Nephron (organoid): ENCODE measurements around the gene NKD2.
A peak's percentile ranks its signal among the peaks of the same experiment; 100 is the strongest.

ENCODE experiments used
- H3K27ac Mint-ChIP-seq, 3 experiments: 2 replicates each; pipeline ENCODE4 v1.8.0; 2020; ENCODE audit warnings: mixed read lengths in 3 of 3, mild to moderate bottlenecking in 2 of 3, moderate library complexity in 1 of 3
- H3K27me3 Mint-ChIP-seq: 2 replicates; pipeline ENCODE4 v1.8.0; 2021; ENCODE audit warnings: low read depth, mild to moderate bottlenecking, moderate library complexity, mixed read lengths
- H3K36me3 Mint-ChIP-seq: 2 replicates; pipeline ENCODE4 v1.8.0; 2020; ENCODE audit warnings: low read depth, mixed read lengths
- H3K4me1 Mint-ChIP-seq: 2 replicates; pipeline ENCODE4 v1.8.0; 2020; ENCODE audit warnings: mixed read lengths
- H3K4me3 Mint-ChIP-seq, 3 experiments: 2 replicates each; pipeline ENCODE4 v1.8.0; 2020; ENCODE audit warnings: mild to moderate bottlenecking in 3 of 3, mixed read lengths in 3 of 3, moderate library complexity in 2 of 3
- H3K9me3 Mint-ChIP-seq: 2 replicates; pipeline ENCODE4 v1.8.0; 2020; ENCODE audit warnings: mixed read lengths
- CTCF ChIP-seq, 3 experiments: fragments of 200-600 bp; sonication (generic); IDR thresholded peaks; one replicate each; pipeline ENCODE4 v1.5.0; 2021; ENCODE audit warnings: antibody characterized with exemption in 3 of 3; ENCODE audit not compliant: unreplicated experiment in 3 of 3

The NKD2 gene, protein sequence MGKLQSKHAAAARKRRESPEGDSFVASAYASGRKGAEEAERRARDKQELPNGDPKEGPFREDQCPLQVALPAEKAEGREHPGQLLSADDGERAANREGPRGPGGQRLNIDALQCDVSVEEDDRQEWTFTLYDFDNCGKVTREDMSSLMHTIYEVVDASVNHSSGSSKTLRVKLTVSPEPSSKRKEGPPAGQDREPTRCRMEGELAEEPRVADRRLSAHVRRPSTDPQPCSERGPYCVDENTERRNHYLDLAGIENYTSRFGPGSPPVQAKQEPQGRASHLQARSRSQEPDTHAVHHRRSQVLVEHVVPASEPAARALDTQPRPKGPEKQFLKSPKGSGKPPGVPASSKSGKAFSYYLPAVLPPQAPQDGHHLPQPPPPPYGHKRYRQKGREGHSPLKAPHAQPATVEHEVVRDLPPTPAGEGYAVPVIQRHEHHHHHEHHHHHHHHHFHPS

GRCh38 chr5:1008451-1009358, at the start of gene NKD2:
TSS of gene NKD2 (plus strand) at chr5:1008802. CDS start at chr5:1009058, 256 bp downstream.
- Mint-ChIP-seq H3K27ac (peak within 1 kb of the TSS in 1 of 3 experiments; percentile 5), H3K36me3 (no peaks in the 10 kb centered on the region), H3K27me3 (peaks cover 62% of the 10 kb centered on the region), H3K4me3 (peak within 1 kb of the TSS; percentile 78 to 83 (median 81)), H3K9me3 (no peaks in the 10 kb centered on the region), H3K4me1 (peaks cover 14% of the 10 kb centered on the region)
- TF ChIP-seq CTCF (IDR thresholded peaks at IDR 0.05; ENCODE audit: unreplicated experiment in 3 of 3) = peak; percentile 60 to 64 (median 63)

DNA sequence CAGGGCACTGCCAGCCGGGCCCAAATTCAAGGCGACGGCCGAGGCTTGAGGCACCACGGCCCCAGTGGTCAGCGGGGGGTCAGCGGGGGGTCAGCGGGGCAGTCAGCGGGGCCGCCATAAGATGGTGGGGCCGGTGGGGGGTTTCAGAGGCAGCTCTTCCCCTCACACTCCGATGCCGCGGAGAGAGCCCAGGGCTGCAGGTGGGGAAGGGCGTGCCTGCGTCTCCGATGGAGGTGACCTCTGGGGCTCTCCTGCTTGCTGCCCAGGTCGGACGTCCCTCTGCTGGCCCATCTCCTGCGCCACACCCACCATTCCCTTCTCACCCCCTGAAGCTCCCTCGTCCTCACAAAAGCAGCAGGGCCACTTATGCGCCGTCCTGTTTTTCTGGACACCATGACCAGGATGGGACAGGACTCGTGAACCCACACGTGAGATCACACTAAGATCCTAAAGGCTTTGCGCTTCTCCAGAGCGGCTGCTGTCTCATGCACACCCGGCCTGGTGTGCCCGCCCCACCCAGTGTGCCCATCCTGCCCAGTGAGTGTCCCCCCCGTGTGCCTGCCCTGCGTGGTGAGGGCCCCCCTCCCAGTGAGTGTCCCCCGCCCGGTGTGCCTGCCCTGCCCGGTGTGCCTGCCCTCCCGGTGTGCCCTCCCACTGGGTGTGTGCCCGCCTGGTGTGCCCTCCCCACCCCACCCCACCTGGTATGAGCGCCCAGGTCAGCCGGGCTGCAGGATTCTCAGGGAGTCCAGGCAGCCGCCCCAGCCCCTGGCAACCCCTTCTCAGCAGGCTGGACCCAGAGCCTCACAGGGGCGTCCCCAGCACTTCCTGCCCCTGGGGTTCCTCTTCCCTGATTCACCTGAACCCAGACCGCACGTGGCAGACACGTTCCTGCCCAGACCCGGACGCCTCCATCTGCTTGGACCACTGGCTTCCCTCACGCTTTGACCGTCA, 48.7 kb upstream of the NKD2 start:
- H3K27ac Mint-ChIP-seq = peak overlapping the region; percentile 56 to 88 (median 76)
- no peak for TF ChIP-seq CTCF (IDR thresholded peaks at IDR 0.05; ENCODE audit: unreplicated experiment in 3 of 3)
- H3K4me3 Mint-ChIP-seq = peak overlapping the region in 1 of 3 experiments; percentile 66
- H3K9me3 Mint-ChIP-seq = no peaks in the 10 kb centered on the region
- peaks cover 21% of the 10 kb centered on the region for H3K27me3 Mint-ChIP-seq
- no peaks in the 10 kb centered on the region for H3K36me3 Mint-ChIP-seq
- peaks cover 55% of the 10 kb centered on the region for H3K4me1 Mint-ChIP-seq

GRCh38 chr5:960551-960950, 48.1 kb upstream of the NKD2 start:
- no peak for TF ChIP-seq CTCF (IDR thresholded peaks at IDR 0.05; ENCODE audit: unreplicated experiment in 3 of 3)
- Mint-ChIP-seq H3K27ac (peak overlapping the region; percentile 56 to 88 (median 76)), H3K4me3 (peak overlapping the region in 1 of 3 experiments; percentile 66), H3K9me3 (peaks cover 3% of the 10 kb centered on the region), H3K4me1 (peaks cover 54% of the 10 kb centered on the region), H3K36me3 (no peaks in the 10 kb centered on the region), H3K27me3 (peaks cover 18% of the 10 kb centered on the region)

GRCh38 chr5:961002-961710, 47.4 kb upstream of the NKD2 start:
- H3K36me3 Mint-ChIP-seq = no peaks in the 10 kb centered on the region
- peaks cover 49% of the 10 kb centered on the region for H3K4me1 Mint-ChIP-seq

More at GRCh38 chr5:961002-961710, 47.4 kb upstream of the NKD2 start:
- Mint-ChIP-seq H3K4me3 (no peak overlapping the region), H3K27me3 (peaks cover 15% of the 10 kb centered on the region), H3K27ac (peak overlapping the region in 1 of 3 experiments; percentile 62), H3K9me3 (peaks cover 3% of the 10 kb centered on the region)
- TF ChIP-seq CTCF (IDR thresholded peaks at IDR 0.05; ENCODE audit: unreplicated experiment in 3 of 3) = no peak
